Left lung (tissue), 10 donors: ENCODE results near the gene UBE2F. TPM values are rescaled to one million over a fixed set of nuclear protein-coding genes. Genes with fewer than 3 reads are reported as not detected.

Source experiments
- ATAC-seq: fragments of 200-7000 bp; cut with Tn5 transposase; one replicate; pipeline ENCODE4 v1.9.1; 2020; ENCODE audit warnings: moderate library complexity
- DNase-seq, 4 donors: peaks; one replicate each; pipeline ENCODE4 v3.0.0-alpha.2; 2013 to 2020
- H3K27ac ChIP-seq, 2 donors: fragments of 200-600 bp; sonication (generic) in 1 of 2; one replicate each; pipeline versions ENCODE4 v1.5.0 to v1.8.0; 2020 to 2021
- H3K27me3 ChIP-seq, 2 donors: fragments of 200-600 bp; sonication (generic) in 1 of 2; one replicate each; pipeline versions ENCODE4 v1.5.0 to v1.8.0; 2020 to 2021
- H3K36me3 ChIP-seq, 2 donors: fragments of 200-600 bp; sonication (generic) in 1 of 2; one replicate each; pipeline versions ENCODE4 v1.5.0 to v1.8.0; 2020 to 2021
- H3K4me1 ChIP-seq, 2 donors: fragments of 200-600 bp; one replicate each; pipeline ENCODE4 v1.8.0; 2021
- H3K4me3 ChIP-seq, 2 donors: fragments of 200-600 bp; sonication (generic) in 1 of 2; one replicate each; pipeline versions ENCODE4 v1.5.0 to v1.8.0; 2020 to 2021; ENCODE audit warnings: mild to moderate bottlenecking in 1 of 2
- H3K9me3 ChIP-seq, 2 donors: fragments of 200-600 bp; sonication (generic) in 1 of 2; one replicate each; pipeline versions ENCODE4 v1.5.0 to v1.8.0; 2020 to 2021
- CTCF ChIP-seq, 2 donors: fragments of 200-600 bp; sonication (generic) in 1 of 2; IDR thresholded peaks; one replicate each; pipeline versions ENCODE4 v1.5.0 to v1.8.0; 2021; ENCODE audit warnings: antibody characterized with exemption in 2 of 2
- intact Hi-C, 2 donors: fragments of 100-400 bp; cut with DNase I; formaldehyde crosslinking; loops; one replicate each; pipeline versions ENCODE4 v1.11.2 to v1.14.2; 2022
- polyA plus RNA-seq, 6 donors: library from polyadenylated mRNA; unstranded; fragments of 120-200 nt; gene quantifications; one replicate each; pipeline ENCODE4 v1.2.1, GENCODE V29; 2013; ENCODE audit not compliant: insufficient read length in 6 of 6
- total RNA-seq, 2 donors: library from RNA; stranded (reverse); fragmentation: NEBNext Ultra II Directional; extraction: Animal tissue kit (Norgen Biotek cat#: 25700); gene quantifications; one replicate each; pipeline ENCODE4 v1.2.1, GENCODE V29; 2021
- donor health status: DM: no; HTN: yes; CAD: no.
- donor health status: DM: no; HTN: no; CAD: no.

The UBE2F gene
- total and polyA plus RNA-seq, 8 donors: 33.9 to 58.9 (median 34.7) TPM

GRCh38 chr2:237968048-237968862 is 1.4 kb downstream of the UBE2F start:
- Histone ChIP-seq H3K4me3 (peak overlapping the region; percentile 62 to 78), H3K36me3 (no peaks in the 10 kb centered on the region), H3K4me1 (peaks cover 17 to 42% of the 10 kb centered on the region in 2 donors), H3K27me3 (no peaks in the 10 kb centered on the region), H3K9me3 (no peaks in the 10 kb centered on the region), H3K27ac (peak overlapping the region; percentile 56 to 81)
- intact Hi-C loops: no loop called here
- peak in 2 of 4 donors; percentile 28 to 63 for DNase-seq
- peak; percentile 57 for ATAC-seq
- TF ChIP-seq CTCF (IDR thresholded peaks at IDR 0.05): no peak

- Histone ChIP-seq H3K27me3 (no peaks in the 10 kb centered on the region), H3K4me3 (no peak overlapping the region), H3K36me3 (peaks cover 0 to 20% of the 10 kb centered on the region in 2 donors), H3K27ac (no peak overlapping the region), H3K9me3 (no peaks in the 10 kb centered on the region), H3K4me1 (peaks cover 17 to 37% of the 10 kb centered on the region in 2 donors)
- ATAC-seq: no peak
- intact Hi-C loops: no loop called here
- DNase-seq: no peak
- no peak for TF ChIP-seq CTCF (IDR thresholded peaks at IDR 0.05)
Measured at GRCh38 chr2:237971661-237972060, 4.8 kb downstream of the UBE2F start.

- Histone ChIP-seq H3K36me3 (peaks cover 0 to 26% of the 10 kb centered on the region in 2 donors), H3K27ac (no peak overlapping the region), H3K9me3 (no peaks in the 10 kb centered on the region), H3K4me1 (peaks cover 17 to 37% of the 10 kb centered on the region in 2 donors), H3K4me3 (no peak overlapping the region), H3K27me3 (no peaks in the 10 kb centered on the region)
- intact Hi-C loops: no loop called here
- no peak for TF ChIP-seq CTCF (IDR thresholded peaks at IDR 0.05)
- ATAC-seq: no peak
- no peak for DNase-seq
Measured at GRCh38 chr2:237972211-237972610, 5.4 kb downstream of the UBE2F start.

- Histone ChIP-seq H3K36me3 (peaks cover 0 to 33% of the 10 kb centered on the region in 2 donors), H3K9me3 (no peaks in the 10 kb centered on the region), H3K27ac (no peak overlapping the region), H3K4me1 (peaks cover 16 to 32% of the 10 kb centered on the region in 2 donors), H3K27me3 (no peaks in the 10 kb centered on the region), H3K4me3 (no peak overlapping the region)
- ATAC-seq: no peak
- TF ChIP-seq CTCF (IDR thresholded peaks at IDR 0.05): no peak
- intact Hi-C loops: no loop called here
- no peak for DNase-seq
Measured at GRCh38 chr2:237972936-237973335, 6.1 kb downstream of the UBE2F start.

- DNase-seq (no peak), ATAC-seq (no peak)
- intact Hi-C loops: no loop called here
- no peaks in the 10 kb centered on the region for H3K9me3 ChIP-seq
- H3K36me3 ChIP-seq: peaks cover 0 to 45% of the 10 kb centered on the region in 2 donors
- H3K27ac ChIP-seq: no peak overlapping the region
- no peak for TF ChIP-seq CTCF (IDR thresholded peaks at IDR 0.05)
- peaks cover 0 to 32% of the 10 kb centered on the region in 2 donors for H3K4me1 ChIP-seq
- H3K27me3 ChIP-seq: no peaks in the 10 kb centered on the region
- H3K4me3 ChIP-seq: no peak overlapping the region
Measured at GRCh38 chr2:237977380-237977779, 10.6 kb downstream of the UBE2F start.
